Measurements from ENCODE around the gene POLG2.
"Not testable (repeated sequence)": the region's sequence is repeated elsewhere in the genome, so short reads cannot be mapped to it uniquely, and the experiment has no call there.

The POLG2 gene

GRCh38 chr17:64437944-64438525 is 58.8 kb downstream of the POLG2 start:
- no peak for DNase-seq

- no peak for DNase-seq
Measured at GRCh38 chr17:64431534-64431933, 65.3 kb downstream of the POLG2 start.

- not testable (repeated sequence) for DNase-seq
Measured at GRCh38 chr17:64430036-64430435, 66.8 kb downstream of the POLG2 start.

GRCh38 chr17:64428406-64428805 is 68.4 kb downstream of the POLG2 start:
- DNase-seq: no peak

Data from activated effector memory CD4-positive, alpha-beta T cell treated with anti-CD3 and anti-CD28 coated beads, Interleukin-2, amount 50 U/mL, for 16 hours (primary cell).